Neutrophil (primary cell): ENCODE results near the gene QRICH1.

ENCODE experiments used
- H3K27ac ChIP-seq: fragments of 200-600 bp; sonication (generic); 2 replicates; pipeline ENCODE4 v1.5.1; 2016; ENCODE audit warnings: mild to moderate bottlenecking, moderate library complexity
- H3K27me3 ChIP-seq: fragments of 200-600 bp; sonication (generic); 2 replicates; pipeline ENCODE4 v1.6.0; 2016; ENCODE audit warnings: mild to moderate bottlenecking
- H3K36me3 ChIP-seq: fragments of 200-600 bp; sonication (generic); 2 replicates; pipeline ENCODE4 v1.5.1; 2017
- H3K4me1 ChIP-seq, 2 experiments: fragments of 200-600 bp in 1 of 2; sonication (generic) in 1 of 2; 1 replicate in 1 of 2; 2 replicates in 1 of 2; pipeline versions ENCODE4 v1.5.1 to v1.6.1; 2013 to 2016; ENCODE audit warnings: low read depth in 1 of 2, low read length in 1 of 2, mild to moderate bottlenecking in 1 of 2, moderate library complexity in 1 of 2; ENCODE audit not compliant: control insufficient read depth in 1 of 2, insufficient read depth in 1 of 2
- H3K4me3 ChIP-seq, 2 experiments: fragments of 200-600 bp in 1 of 2; sonication (generic) in 1 of 2; 1 replicate in 1 of 2; 2 replicates in 1 of 2; pipeline ENCODE4 v1.5.1; 2013 to 2016; ENCODE audit warnings: low read depth in 1 of 2, low read length in 1 of 2, mild to moderate bottlenecking in 1 of 2, moderate library complexity in 1 of 2
- H3K9me3 ChIP-seq: fragments of 200-600 bp; sonication (generic); 2 replicates; pipeline ENCODE4 v1.5.1; 2016
- CTCF ChIP-seq: fragments of 200-600 bp; sonication (generic); IDR thresholded peaks from 2 replicates; pipeline ENCODE4 v1.5.1; 2016; ENCODE audit warnings: antibody characterized with exemption

QRICH1 gene

GRCh38 chr3:49058011-49058410 lies 35.9 kb downstream of the QRICH1 start:
- H3K4me3 ChIP-seq, result no peak overlapping the region
- peaks cover 43% of the 10 kb centered on the region for H3K36me3 ChIP-seq
- H3K27ac ChIP-seq, result no peak overlapping the region
- no peak for TF ChIP-seq CTCF
- no peaks in the 10 kb centered on the region for H3K27me3 ChIP-seq
- H3K4me1 ChIP-seq, result peaks cover 7 to 8% of the 10 kb centered on the region in 2 experiments
- no peaks in the 10 kb centered on the region for H3K9me3 ChIP-seq

DNA sequence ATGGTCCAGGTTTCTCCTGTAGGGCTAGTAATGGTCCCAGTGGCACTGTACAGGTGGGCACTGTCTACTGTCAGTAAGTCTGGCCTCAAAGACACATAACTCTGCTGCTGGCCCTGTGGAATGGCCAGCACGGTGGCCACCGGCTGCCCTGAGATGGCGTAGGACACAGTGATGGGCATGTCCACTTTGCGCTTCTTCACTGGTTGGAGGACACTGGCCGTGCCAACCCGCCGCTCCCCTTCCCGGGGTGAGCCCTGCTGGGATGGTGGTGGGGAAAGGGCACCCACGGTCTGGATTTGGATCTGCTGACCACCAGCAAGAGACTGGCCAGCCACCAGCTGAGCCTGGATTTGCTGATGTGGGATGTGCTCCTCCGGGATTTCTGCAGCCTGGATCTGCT lies 36.6 kb downstream of the QRICH1 start:
- Histone ChIP-seq H3K36me3 (peaks cover 46% of the 10 kb centered on the region), H3K9me3 (no peaks in the 10 kb centered on the region), H3K4me1 (peaks cover 7 to 8% of the 10 kb centered on the region in 2 experiments), H3K27ac (no peak overlapping the region), H3K4me3 (no peak overlapping the region), H3K27me3 (no peaks in the 10 kb centered on the region)
- TF ChIP-seq CTCF, result no peak

DNA sequence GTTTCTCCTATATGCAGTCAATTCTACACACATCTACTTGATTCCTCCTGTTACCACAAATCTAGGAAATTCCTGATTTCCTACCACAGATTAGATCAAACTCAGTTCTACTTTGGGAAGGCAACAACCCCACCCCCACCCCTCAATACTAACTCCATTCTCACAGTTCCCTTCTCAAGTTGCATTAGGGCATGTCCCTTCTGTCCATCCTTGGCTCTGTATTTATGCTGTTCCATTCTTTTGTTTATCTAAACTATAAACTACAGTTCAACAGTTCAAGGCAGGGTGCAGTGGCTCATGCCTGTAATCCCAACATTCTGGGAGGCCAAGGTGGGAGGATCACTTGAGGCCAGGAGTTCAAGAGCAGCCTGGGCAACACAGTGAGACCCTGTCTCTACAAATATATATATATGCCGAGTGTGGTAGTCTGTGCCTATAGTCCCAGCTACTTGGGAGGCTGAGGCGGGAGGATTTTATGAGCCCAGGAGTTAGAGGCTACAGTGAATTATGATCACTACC lies 39.5 kb downstream of the QRICH1 start:
- no peak overlapping the region for H3K4me3 ChIP-seq
- no peaks in the 10 kb centered on the region for H3K9me3 ChIP-seq
- peaks cover 53% of the 10 kb centered on the region for H3K36me3 ChIP-seq
- H3K27ac ChIP-seq, result no peak overlapping the region
- TF ChIP-seq CTCF, result no peak
- peaks cover 7 to 8% of the 10 kb centered on the region in 2 experiments for H3K4me1 ChIP-seq
- H3K27me3 ChIP-seq, result no peaks in the 10 kb centered on the region

DNA sequence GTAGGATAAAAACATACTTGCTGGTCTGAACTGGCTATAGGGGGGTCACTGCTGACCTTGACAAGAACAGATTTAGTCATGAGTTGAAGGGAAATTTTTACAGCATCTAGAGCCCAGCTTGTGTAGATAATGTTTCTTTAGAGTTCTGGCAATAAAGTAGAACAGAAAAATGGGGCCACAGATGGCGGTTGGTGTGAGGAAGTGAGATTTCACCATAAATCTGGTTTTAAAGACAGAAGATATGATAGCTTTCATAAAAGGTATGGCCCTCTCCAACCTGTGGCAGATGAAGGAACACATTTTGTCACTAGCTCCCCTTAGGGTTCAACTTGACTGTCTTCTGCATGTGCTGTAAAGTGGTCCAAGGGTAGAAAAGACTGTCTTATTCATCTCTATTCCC lies 40.3 kb downstream of the QRICH1 start:
- H3K27me3 ChIP-seq, result no peaks in the 10 kb centered on the region
- H3K36me3 ChIP-seq, result peaks cover 53% of the 10 kb centered on the region
- H3K9me3 ChIP-seq, result no peaks in the 10 kb centered on the region
- H3K27ac ChIP-seq, result no peak overlapping the region
- no peak overlapping the region for H3K4me3 ChIP-seq
- H3K4me1 ChIP-seq, result peaks cover 7 to 8% of the 10 kb centered on the region in 2 experiments
- no peak for TF ChIP-seq CTCF

GRCh38 chr3:49035281-49035680 lies 58.6 kb downstream of the QRICH1 start:
- Histone ChIP-seq H3K27ac (peak overlapping the region; percentile 3), H3K4me1 (no peaks in the 10 kb centered on the region), H3K36me3 (peaks cover 64% of the 10 kb centered on the region), H3K9me3 (no peaks in the 10 kb centered on the region), H3K4me3 (no peak overlapping the region), H3K27me3 (no peaks in the 10 kb centered on the region)
- no peak for TF ChIP-seq CTCF

GRCh38 chr3:49034650-49035049 lies 59.2 kb downstream of the QRICH1 start:
- TF ChIP-seq CTCF, result no peak
- H3K27me3 ChIP-seq, result no peaks in the 10 kb centered on the region
- H3K9me3 ChIP-seq, result no peaks in the 10 kb centered on the region
- H3K4me1 ChIP-seq, result peaks cover under 1% of the 10 kb centered on the region in 2 experiments
- H3K36me3 ChIP-seq, result peaks cover 59% of the 10 kb centered on the region
- H3K27ac ChIP-seq, result peak overlapping the region; percentile 3
- H3K4me3 ChIP-seq, result no peak overlapping the region
